Measurements from ENCODE around the gene TSHR. TPM values are rescaled to one million over a fixed set of nuclear protein-coding genes. Genes with fewer than 3 reads are reported as not detected.

Gene TSHR
- total and polyA plus RNA-seq, 3 donors from 2014 or later, result 0.87 to 0.88 TPM; not detected in 1

DNA sequence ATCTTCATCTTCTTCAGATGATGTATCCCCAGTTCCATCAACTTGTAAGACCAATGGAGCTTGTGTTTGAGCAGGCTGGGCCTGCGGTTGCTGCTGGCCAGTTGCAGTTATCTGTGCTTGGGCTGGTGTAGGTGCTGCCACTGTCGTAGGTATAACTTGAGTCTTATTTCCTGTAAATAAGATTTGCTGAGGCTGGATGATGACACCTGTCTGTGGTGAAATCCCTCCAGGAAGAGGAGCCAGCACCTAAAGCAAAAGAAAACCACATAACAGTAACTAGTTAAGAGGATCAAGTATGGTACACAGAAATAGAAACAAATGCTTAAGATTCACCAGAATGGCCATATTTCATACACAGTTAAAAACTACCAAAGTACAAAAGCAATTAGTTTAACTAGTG is 237.2 kb downstream of the TSHR start:
- WGBS, 2 donors, result 94 to 95% methylated on average over 2 of the region's 2 CpGs
- no peaks in the 10 kb centered on the region for H3K36me3 ChIP-seq (ENCODE audit: low read depth, missing control alignments)
- no peaks in the 10 kb centered on the region for H3K27me3 ChIP-seq
- TF ChIP-seq, protein P1, sequence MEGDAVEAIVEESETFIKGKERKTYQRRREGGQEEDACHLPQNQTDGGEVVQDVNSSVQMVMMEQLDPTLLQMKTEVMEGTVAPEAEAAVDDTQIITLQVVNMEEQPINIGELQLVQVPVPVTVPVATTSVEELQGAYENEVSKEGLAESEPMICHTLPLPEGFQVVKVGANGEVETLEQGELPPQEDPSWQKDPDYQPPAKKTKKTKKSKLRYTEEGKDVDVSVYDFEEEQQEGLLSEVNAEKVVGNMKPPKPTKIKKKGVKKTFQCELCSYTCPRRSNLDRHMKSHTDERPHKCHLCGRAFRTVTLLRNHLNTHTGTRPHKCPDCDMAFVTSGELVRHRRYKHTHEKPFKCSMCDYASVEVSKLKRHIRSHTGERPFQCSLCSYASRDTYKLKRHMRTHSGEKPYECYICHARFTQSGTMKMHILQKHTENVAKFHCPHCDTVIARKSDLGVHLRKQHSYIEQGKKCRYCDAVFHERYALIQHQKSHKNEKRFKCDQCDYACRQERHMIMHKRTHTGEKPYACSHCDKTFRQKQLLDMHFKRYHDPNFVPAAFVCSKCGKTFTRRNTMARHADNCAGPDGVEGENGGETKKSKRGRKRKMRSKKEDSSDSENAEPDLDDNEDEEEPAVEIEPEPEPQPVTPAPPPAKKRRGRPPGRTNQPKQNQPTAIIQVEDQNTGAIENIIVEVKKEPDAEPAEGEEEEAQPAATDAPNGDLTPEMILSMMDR (IDR thresholded peaks at IDR 0.05), result no peak
- no peak for TF ChIP-seq POLR2A (IDR thresholded peaks at IDR 0.05)
- no peaks in the 10 kb centered on the region for H3K4me1 ChIP-seq
- no peaks in the 10 kb centered on the region for H3K9me3 ChIP-seq
- no peak for DNase-seq
- intact Hi-C loops (cut with DNase I; ENCODE audit: low total_unique reads), result no loop called here
- no peak overlapping the region for H3K27ac ChIP-seq
- no peak overlapping the region for H3K4me3 ChIP-seq

DNA sequence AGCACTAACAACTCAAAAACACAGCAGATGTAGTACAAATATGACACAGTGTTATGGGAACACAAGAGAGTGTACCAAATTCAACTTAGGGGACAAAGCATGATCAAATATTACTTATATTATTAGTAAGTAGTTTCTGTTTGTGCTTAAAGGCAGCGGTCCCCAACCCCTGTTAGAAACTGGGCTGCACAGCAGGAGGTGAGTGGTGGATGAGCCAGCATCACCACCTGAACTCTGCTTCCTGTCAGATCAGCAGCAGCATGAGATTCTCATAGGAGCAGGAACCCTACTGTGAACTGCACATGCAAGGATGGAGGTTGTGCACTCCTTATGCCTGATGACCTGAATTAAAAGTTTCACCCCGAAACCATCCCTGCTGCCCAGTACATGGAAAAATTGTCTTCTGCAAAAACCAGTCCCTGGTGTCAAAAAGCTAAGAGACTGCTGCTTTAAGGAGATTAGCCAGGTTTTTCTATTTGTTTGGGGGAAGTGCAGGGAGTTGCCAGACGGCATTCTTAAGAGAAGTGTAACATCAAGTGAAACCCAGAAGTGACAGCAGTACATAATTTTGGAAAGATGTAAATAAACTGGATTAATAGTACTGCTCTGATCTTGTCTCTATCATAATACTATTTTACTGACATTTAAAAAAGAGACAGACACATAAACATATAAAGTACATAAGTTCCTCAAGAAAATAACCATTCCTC is 238.7 kb downstream of the TSHR start:
- intact Hi-C loops (cut with DNase I; ENCODE audit: low total_unique reads), result no loop called here
- H3K9me3 ChIP-seq, result no peaks in the 10 kb centered on the region
- no peak for DNase-seq
- no peak overlapping the region for H3K4me3 ChIP-seq
- H3K36me3 ChIP-seq (ENCODE audit: low read depth, missing control alignments), result no peaks in the 10 kb centered on the region
- H3K4me1 ChIP-seq, result no peaks in the 10 kb centered on the region
- no peak overlapping the region for H3K27ac ChIP-seq
- H3K27me3 ChIP-seq, result no peaks in the 10 kb centered on the region
- TF ChIP-seq POLR2A (IDR thresholded peaks at IDR 0.05), result no peak
- TF ChIP-seq, protein P1 (IDR thresholded peaks at IDR 0.05), result no peak
- WGBS, 2 donors, result 83 to 85% methylated on average over 3 of the region's 3 CpGs

Other genes with a start within 250 kb of the TSHR start
- 10 to 100 TPM; 15.3 to 30.9 TPM for gene CEP128, start 13.9 kb upstream of the TSHR start, total RNA-seq
- 8.5 TPM for gene CEP128, start 13.9 kb upstream of the TSHR start, polyA plus RNA-seq (ENCODE audit: insufficient read depth, low read depth, low replicate concordance)